Measurements from ENCODE around the gene GUCA1A. TPM values are rescaled to one million over a fixed set of nuclear protein-coding genes. Genes with fewer than 3 reads are reported as not detected.

The GUCA1A gene
- total and polyA plus RNA-seq, 2 of the 4 experiments (the other 2 are of a cell fraction) = 0.18 to 0.32 TPM

GRCh38 chr6:42131531-42131930 is 41.6 kb upstream of the GUCA1A start:
- Histone ChIP-seq H3K14ac (replicated peaks; ENCODE audit: low read depth, low read length) (peak overlapping the region; percentile 41), H3K27ac (ENCODE audit: insufficient read depth, low read length) (peak overlapping the region; percentile 32)

More at GRCh38 chr6:42131531-42131930, 41.6 kb upstream of the GUCA1A start:
- Histone ChIP-seq H3K4me1 (ENCODE audit: control insufficient read depth, insufficient read depth, low read length) (peaks cover 6% of the 10 kb centered on the region), H2BK5ac (ENCODE audit: low read depth, low read length, poor library complexity, severe bottlenecking) (peak overlapping the region; percentile 67), H3K23ac (ENCODE audit: low read depth, low read length) (peak overlapping the region; percentile 58; the same call in 1 of the 2 replicates), H3K4me3 (ENCODE audit: insufficient read depth, low read depth, low read length) (no peak overlapping the region), H2BK120ac (ENCODE audit: low read depth, low read length) (peak overlapping the region; percentile 86), H3K27me3 (ENCODE audit: control insufficient read depth, insufficient read depth, low read length) (no peaks in the 10 kb centered on the region), H4K91ac (ENCODE audit: insufficient read depth, low read depth, low read length) (peak overlapping the region; percentile 54), H2BK20ac (ENCODE audit: low read depth, low read length) (peak overlapping the region; percentile 50), H3K4ac (ENCODE audit: low read depth, low read length) (peak overlapping the region; percentile 78), H3K9me3 (ENCODE audit: control insufficient read depth, insufficient read depth, low read length) (no peaks in the 10 kb centered on the region), H4K5ac (ENCODE audit: low read depth, low read length) (peak overlapping the region; percentile 80), H3K9me1 (ENCODE audit: insufficient read depth, low read length) (peaks cover 10% of the 10 kb centered on the region), H2AK5ac (ENCODE audit: low read depth, low read length) (peak overlapping the region; percentile 57), H3K56ac (ENCODE audit: extremely low read depth, insufficient read depth, low read length) (no peak overlapping the region), H3K36me3 (ENCODE audit: control insufficient read depth, insufficient read depth, low read length) (no peaks in the 10 kb centered on the region), H3K9ac (ENCODE audit: low read depth, low read length) (no peak overlapping the region), H4K8ac (ENCODE audit: low read depth in 2 of 2, low read length in 2 of 2) (peak overlapping the region; percentile 28 to 89; a peak in 3 of 4 replicates), H4K20me1 (ENCODE audit: insufficient read depth, low read length) (no peaks in the 10 kb centered on the region), H2AK9ac (replicated peaks; ENCODE audit: low read depth, low read length, poor library complexity) (peak overlapping the region; percentile 83), H3K79me1 (ENCODE audit: low read depth in 1 of 2, low read length in 2 of 2) (peaks cover 0 to 40% of the 10 kb centered on the region in 2 experiments; a peak in 2 of 4 replicates), H3K4me2 (ENCODE audit: low read depth, low read length) (no peak overlapping the region), H2AFZ (replicated peaks; ENCODE audit: low read length, poor library complexity) (peak overlapping the region; percentile 76), H2BK15ac (ENCODE audit: low read depth, low read length) (peak overlapping the region; percentile 42; the same call in 1 of the 3 replicates), H3K18ac (ENCODE audit: low read depth, low read length) (peak overlapping the region; percentile 70)
- BruUV-seq (replicated peaks) = no TSS peak
- CTCF ChIA-PET = no interaction called here
- intact Hi-C loops (cut with micrococcal nuclease) = no loop called here
- ATAC-seq (ENCODE audit: low read depth) (peak; percentile 90), DNase-seq (peak; percentile 89)
- POLR2A ChIA-PET (ENCODE audit: unreplicated experiment) = no interaction called here
- TF ChIP-seq CHD1 (IDR thresholded peaks at IDR 0.05; ENCODE audit: low read depth, low read length) (no peak), FOS (IDR thresholded peaks at IDR 0.05; ENCODE audit: low read depth, low read length) (peak; percentile 46)
- dilution Hi-C loops (cut with HindIII; ENCODE audit: low sequenced_read_pairs, unreplicated experiment) = no loop called here
- WGBS, 2 experiments (ENCODE audit: extremely low coverage in 2 of 2, insufficient read length in 1 of 2) = no CpG with 5 or more reads among the region's 11 CpGs
- in situ Hi-C loops (cut with MboI; ENCODE audit: low sequenced_read_pairs) = no loop called here

Data from IMR-90 (cell line).